GM18907 (cell line): ENCODE data around the gene OR1E2.
"Not testable (repeated sequence)": the region's sequence is repeated elsewhere in the genome, so short reads cannot be mapped to it uniquely, and the experiment has no call there.

Experiments
- ATAC-seq: cut with Tn5 transposase; IDR thresholded peaks from one replicate; pipeline ENCODE4 v1.9.1; 2021; ENCODE audit warnings: mild to moderate bottlenecking, moderate library complexity; ENCODE audit not compliant: unreplicated experiment

The OR1E2 gene

GRCh38 chr17:3398310-3398709 lies 35.3 kb downstream of the OR1E2 start, which contains the start of gene OR1E1:
Gene OR1E1, minus strand, starts transcription at chr17:3398410. Its CDS starts 0 bp downstream, at chr17:3398410.
- ATAC-seq, result no peak

GRCh38 chr17:3397801-3398200 lies 35.8 kb downstream of the OR1E2 start:
- ATAC-seq, result not testable (repeated sequence)

- no peak for ATAC-seq
These were observed 43.9 kb downstream of the OR1E2 start for GRCh38 chr17:3389791-3390190.

GRCh38 chr17:3385869-3386816 lies 47.5 kb downstream of the OR1E2 start, which contains the start of gene OR3A2:
Gene OR3A2, minus strand, starts transcription at chr17:3386308.
- ATAC-seq, result no peak
